Fibroblast of pulmonary artery (primary cell): ENCODE measurements around the gene FBXO34.

ENCODE experiments used
- DNase-seq: peaks from one replicate; pipeline ENCODE4 v3.0.0-alpha.2; 2010; ENCODE audit warnings: low read depth
- H3K4me3 ChIP-seq: replicated peaks from 2 replicates; pipeline ENCODE4 v1.5.1; 2011; ENCODE audit warnings: low read depth, mild to moderate bottlenecking, control low read depth, low read length, moderate library complexity
- CTCF ChIP-seq: IDR thresholded peaks from 2 replicates; pipeline ENCODE4 v1.5.1; 2011; ENCODE audit warnings: mild to moderate bottlenecking, control low read depth, low read length, inconsistent platforms; ENCODE audit errors: missing control alignments

FBXO34 gene

GRCh38 chr14:55329999-55330710 is 58.9 kb downstream of the FBXO34 start:
- no peak overlapping the region for H3K4me3 ChIP-seq
- TF ChIP-seq CTCF, result no peak
- DNase-seq, result no peak

GRCh38 chr14:55332654-55333570 is 61.7 kb downstream of the FBXO34 start:
- no peak for DNase-seq
- no peak for TF ChIP-seq CTCF
- no peak overlapping the region for H3K4me3 ChIP-seq

GRCh38 chr14:55333711-55334485 is 62.7 kb downstream of the FBXO34 start:
- no peak overlapping the region for H3K4me3 ChIP-seq
- DNase-seq, result no peak
- no peak for TF ChIP-seq CTCF

GRCh38 chr14:55336162-55336561 is 64.9 kb downstream of the FBXO34 start:
- H3K4me3 ChIP-seq, result no peak overlapping the region
- no peak for TF ChIP-seq CTCF
- no peak for DNase-seq

GRCh38 chr14:55336691-55337090 is 65.5 kb downstream of the FBXO34 start:
- H3K4me3 ChIP-seq, result no peak overlapping the region
- TF ChIP-seq CTCF, result no peak
- DNase-seq, result no peak

- no peak for TF ChIP-seq CTCF
Observed at GRCh38 chr14:55339770-55340169, 68.5 kb downstream of the FBXO34 start.

More at GRCh38 chr14:55339770-55340169, 68.5 kb downstream of the FBXO34 start:
- DNase-seq, result peak; percentile 41
- no peak overlapping the region for H3K4me3 ChIP-seq
